HG03108 (cell line): ENCODE results near the gene STRADB.
A peak's percentile ranks its signal among the peaks of the same experiment; 100 is the strongest.
"Not testable (repeated sequence)": the region's sequence is repeated elsewhere in the genome, so short reads cannot be mapped to it uniquely, and the experiment has no call there.

ENCODE experiments used
- ATAC-seq: cut with Tn5 transposase; IDR thresholded peaks from one replicate; pipeline ENCODE4 v1.9.1; 2021; ENCODE audit warnings: moderate library complexity; ENCODE audit not compliant: unreplicated experiment

Gene STRADB

DNA sequence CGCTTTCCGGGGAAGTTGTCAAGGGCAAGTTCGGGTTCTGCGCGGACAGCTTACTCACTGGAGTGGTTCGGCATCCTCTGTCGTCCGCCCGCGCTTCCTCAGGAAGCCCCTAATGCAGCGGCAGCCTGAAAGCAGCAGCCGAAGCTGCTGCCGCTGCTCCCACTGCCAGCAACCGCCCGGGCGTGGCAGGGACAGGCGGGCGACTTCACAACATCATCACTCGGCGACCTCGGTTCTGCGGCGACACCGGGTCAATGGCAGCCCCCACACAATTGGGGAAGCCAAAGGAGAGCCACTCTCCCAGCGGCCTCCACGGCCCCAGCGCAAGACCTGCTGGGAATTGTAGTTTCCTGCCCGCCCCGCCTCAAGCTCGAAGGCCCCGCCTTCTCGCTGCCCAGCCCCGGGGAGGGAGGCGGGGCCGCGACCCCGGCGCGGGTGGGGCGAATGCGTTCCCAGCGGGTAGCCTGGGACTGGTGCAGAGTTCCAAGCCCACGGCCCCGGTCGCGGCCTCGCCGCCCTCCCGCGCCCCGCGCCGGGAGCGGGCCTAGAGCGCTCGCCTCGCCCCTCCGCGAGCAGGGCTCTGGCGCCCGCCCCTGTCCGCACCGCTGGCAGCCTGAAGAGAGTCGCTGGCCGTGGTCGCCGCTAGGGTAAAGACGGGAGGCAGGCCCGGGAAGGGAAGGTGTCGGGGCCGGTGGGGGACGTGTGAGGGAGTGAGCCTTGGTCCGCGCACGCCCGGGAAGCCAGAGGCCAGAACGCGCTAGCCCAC, at the start of gene STRADB, which contains the start of gene TRAK2:
Gene STRADB (plus strand): TSS at position 449 of the 766 bp plus-strand sequence. CDS start 3,101 bp downstream, outside the sequence.
Gene TRAK2 (minus strand): TSS at position 167 of the 766 bp plus-strand sequence. CDS start 30,951 bp downstream, outside the sequence.
- peak; percentile 96 for ATAC-seq

DNA sequence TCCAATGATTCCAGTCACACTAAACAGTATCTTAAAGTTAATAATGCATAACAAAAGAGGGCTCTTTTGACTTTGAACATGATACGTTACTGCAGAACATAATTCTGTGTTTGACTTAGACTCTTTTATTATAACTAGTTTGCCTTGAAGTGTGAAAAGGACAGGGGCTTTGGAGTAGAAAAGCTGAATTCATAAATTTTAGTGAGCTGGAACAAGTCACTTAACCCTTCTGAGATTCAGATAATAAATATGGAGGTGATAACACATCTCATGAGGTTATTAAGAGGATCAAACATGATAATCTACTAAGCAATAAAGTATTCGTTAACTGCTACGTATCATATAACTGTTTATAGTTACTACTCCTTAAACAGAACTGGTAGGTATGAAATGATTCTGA, 49.7 kb upstream of the STRADB start:
- ATAC-seq, result no peak

DNA sequence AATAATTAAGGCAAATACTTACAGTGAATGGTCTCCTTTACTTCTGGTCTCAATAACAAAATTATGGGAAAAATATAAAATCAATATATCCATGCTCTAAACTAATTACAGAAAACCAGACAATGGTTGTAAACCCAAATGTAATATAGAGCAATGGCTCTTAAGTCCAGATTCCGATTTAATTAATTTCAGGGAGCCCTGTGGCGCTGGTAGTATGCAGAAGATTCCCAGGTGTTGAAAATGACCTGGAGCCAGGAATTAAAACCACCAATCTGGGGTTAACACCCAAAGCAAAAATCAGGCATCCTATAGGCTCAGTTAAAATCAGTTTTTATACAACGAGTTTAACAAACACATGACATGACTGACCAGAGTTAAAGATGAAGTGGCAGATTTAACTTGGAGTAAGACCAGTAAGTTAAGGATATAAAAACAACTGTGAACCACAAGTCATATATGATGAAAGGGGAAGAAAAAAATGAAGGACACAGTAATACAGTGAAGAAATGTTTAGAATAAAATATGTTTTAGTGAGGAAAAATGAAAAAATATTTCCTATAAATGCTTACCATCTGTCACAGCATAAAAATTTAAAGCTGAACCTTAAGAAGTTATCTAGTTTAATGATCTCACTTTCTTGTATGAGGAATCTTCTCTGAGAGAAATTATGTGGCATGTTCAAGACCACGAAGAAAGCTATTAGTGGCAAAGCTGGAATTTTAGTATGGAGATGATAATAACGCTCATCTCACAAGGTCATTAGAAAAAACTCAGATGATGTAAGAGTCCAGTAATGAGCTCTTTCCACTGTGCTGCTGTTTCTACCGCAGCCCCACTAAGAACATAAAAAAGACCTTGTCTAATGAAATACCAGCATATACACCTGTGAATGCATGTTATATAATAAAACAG, 48.6 kb upstream of the STRADB start:
- no peak for ATAC-seq

- ATAC-seq, result no peak
Measured at GRCh38 chr2:201403880-201404279, 47.7 kb upstream of the STRADB start.

DNA sequence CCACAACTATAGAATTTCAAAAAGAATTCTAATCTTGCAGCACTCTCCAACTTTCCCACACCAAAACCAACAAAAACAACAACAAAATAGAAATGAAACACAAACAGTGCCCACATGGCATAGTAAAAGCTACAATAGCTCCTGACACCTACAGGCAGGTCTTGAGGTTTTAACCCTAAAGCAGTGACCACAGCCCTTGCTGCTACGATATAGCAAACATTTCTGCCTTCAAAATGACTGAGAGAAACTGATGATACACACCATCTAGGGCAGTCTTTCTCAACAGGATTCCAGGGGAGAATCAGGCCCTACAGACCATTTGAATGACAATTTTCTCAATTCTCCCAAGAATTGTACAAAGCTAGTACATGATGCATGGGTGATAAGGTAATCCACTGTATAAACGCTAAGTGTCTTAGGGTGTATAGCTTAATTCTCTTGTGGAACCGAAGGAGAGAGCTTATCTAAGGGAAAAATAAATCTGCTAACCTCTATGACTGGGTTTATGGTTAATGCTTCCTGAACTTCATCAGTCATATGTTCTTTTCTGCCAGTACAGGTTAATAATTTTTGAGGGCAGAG, 46.8 kb upstream of the STRADB start:
- no peak for ATAC-seq

DNA sequence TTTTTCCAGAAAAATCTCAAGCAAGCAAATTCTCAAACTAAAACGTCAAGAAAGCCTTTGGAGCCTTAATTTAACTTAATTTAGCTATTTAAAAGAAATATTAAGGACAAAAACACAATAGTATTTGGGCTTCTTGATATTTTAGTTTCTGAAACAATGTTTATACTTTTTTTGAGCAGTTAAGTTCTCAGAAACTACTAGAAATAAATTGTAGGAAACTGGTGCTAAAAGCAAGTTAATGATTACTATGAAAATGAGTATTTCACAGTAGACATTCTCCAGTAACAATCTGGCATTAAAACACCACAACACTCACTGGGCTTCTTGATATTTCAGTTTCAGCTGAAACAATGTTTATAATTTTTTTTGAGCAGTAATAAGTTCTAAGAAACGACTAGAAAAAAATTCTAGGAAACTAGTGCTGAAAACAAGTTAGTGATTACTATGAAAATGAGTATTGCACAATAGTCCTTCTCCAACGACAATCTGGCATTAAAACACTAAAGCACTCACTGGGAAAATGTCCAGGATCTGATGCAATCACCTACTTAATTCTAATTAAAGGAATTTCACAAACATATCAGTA, 45.4 kb upstream of the STRADB start:
- no peak for ATAC-seq

GRCh38 chr2:201407265-201407664, 44.3 kb upstream of the STRADB start:
- ATAC-seq, result no peak

DNA sequence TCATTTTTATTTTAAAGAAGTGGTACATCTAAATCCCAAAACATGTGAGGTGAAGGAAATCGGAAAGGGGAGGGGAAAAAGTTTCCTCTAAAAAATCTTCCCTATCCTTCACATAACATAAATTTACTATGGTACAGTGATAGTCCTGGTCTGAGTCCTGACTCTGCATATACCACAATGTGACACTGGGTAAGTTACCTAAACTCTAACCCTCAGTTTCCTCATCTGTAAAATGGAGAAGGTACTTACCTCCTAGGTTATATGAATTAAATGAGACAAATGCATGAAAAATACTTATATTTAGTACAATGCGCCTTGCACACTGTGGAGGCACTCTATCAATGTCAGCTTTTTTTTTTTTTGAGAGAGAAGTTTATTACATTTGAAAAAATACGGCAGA, 42.6 kb upstream of the STRADB start:
- ATAC-seq, result no peak

DNA sequence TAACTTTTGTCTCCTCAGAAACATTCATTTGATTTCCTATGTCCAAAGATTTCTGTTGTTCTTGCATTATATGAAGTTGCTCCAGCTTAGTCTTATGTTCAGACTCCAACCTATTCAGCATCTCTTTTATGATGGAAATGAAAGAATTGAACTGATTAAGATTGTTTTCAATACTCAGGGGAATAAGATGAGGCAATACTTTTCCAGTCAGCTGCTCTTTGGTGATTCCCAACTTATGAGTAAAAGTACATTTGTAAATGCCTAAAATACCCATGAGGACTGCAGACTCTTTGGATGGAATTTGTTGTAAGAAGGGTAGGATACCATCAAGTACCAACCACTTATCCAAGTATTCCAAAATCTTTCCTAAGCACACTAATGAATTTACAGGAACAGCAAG, 40.1 kb upstream of the STRADB start:
- no peak for ATAC-seq

- ATAC-seq, result no peak
Measured at GRCh38 chr2:201413143-201413542, 38.4 kb upstream of the STRADB start.

- ATAC-seq, result no peak
Measured at GRCh38 chr2:201413552-201413951, 38.0 kb upstream of the STRADB start.

DNA sequence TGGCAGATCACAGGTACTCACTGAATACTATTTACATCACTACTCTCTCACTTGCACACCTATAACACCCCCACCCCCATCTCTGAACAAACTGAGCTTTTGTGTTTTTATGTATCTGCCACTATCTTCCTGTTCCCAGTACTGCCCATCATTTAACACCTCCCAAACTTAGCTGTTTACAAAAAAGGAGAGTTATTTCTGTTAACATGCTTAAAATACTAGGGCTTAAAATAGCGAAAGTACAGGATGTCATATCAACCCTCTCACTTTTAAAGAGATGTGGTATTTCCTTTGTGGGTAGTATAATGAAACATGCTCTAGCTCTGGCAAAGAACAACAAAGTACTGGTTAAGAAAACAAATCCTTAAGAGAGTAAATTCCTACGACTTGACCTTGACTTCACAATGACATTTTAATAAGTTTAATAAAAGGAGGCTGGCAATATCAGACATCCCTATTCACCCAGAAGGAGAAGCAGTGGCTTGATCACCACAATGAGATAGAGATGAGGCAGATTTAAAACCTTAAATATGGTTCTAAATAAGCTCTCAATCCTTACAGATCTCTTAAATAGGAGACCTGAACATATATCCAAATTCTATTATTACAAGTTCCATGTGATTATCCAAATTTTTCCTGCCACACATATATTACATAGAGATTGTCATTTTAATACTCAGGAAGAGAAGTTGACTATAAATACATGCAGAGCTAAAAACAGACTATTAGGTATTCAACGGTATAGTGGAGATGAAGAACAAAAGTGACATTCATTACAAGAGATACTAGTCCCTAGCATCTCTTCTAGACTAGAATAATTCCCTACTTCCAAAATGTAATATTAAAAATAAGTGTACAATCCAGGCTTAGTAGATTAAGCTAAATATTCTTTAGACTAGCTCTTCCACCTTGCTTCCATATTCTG, 37.2 kb upstream of the STRADB start:
- peak; percentile 84 for ATAC-seq

GRCh38 chr2:201415149-201415548, 36.4 kb upstream of the STRADB start:
- ATAC-seq, result no peak

DNA sequence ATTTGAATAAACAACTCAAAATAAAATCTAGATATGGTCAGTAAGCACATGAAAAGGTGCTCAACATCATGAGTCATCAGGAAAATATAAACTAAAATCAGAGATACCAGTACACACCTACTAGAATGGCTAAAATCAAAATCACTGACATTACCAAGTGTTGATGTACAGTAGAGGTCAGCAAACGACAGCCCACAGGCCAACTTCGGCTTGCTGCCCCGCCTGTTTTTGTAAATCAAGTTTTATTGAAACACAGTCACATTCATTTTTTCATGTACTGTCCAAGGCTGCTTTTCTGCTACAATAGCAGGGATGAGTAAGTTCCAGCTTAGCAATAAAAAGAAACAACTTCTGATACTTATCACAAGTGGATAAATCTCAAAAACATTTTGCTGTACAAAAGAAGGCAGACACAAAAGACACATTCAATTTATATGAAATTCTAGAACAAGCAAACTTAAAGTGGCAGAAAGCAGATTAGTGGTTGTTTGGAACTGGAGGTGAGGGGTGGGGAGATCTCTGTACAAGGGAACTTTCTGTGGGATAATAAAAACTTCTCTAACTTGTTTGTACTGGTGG, 32.4 kb upstream of the STRADB start:
- ATAC-seq, result no peak

DNA sequence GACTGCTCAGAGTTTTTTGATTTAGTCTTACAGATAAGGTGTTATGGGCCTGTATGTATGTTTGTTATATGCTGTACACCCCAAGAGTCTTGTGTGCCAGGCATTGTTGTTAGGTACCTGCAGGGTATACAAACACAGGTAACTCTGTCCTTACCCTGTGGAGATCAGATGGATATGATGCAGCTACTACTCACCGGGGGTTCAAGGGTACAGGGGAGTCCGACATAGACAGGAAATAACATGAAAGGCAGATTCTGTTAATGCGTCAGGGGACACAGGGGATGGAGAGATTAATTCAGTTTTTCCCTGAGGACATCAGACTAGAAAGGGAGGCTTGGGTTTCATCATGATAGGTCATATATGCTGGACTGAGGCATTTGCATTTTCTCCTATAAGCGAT, 31.6 kb upstream of the STRADB start:
- no peak for ATAC-seq

- ATAC-seq, result no peak
Measured at GRCh38 chr2:201420442-201421113, 31.0 kb upstream of the STRADB start.

GRCh38 chr2:201425952-201426351, 25.6 kb upstream of the STRADB start:
- ATAC-seq, result no peak

- ATAC-seq, result not testable (repeated sequence)
Measured at GRCh38 chr2:201428366-201428765, 23.2 kb upstream of the STRADB start.

DNA sequence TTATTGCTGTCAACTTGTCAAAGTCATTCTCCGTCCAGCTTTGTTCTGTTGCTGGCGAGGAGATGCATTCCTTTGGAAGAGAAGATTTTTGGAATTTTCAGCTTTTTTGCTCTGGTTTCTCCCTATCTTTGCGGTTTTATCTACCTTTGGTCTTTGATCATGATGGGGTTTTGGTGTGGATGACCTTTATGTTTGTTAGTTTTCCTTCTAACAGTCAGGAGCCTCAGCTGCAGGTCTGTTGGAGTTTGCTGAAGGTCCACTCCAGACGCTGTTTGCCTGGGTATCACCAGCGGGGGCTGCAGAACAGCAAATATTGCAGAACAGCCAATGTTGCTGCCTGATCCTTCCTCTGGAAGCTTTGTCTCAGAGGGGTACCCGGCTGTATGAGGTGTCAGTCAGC, 21.7 kb upstream of the STRADB start:
- not testable (repeated sequence) for ATAC-seq
